Measurements from ENCODE around the gene TTLL11.

GRCh38 chr9:121870271-121870670, 222.8 kb downstream of the TTLL11 start:
- TF ChIP-seq CTCF (IDR thresholded peaks at IDR 0.05) (no peak), POLR2AphosphoS5 (IDR thresholded peaks at IDR 0.05) (no peak), EP300 (IDR thresholded peaks at IDR 0.05) (no peak)

Measured in upper lobe of left lung (tissue), 4 donors.